GM18508 (cell line): ENCODE measurements around the gene BEAN1.

Source experiments
- ATAC-seq: cut with Tn5 transposase; IDR thresholded peaks from one replicate; pipeline ENCODE4 v1.9.1; 2021; ENCODE audit warnings: moderate number of reproducible peaks; ENCODE audit not compliant: insufficient read depth, unreplicated experiment

Gene BEAN1, protein sequence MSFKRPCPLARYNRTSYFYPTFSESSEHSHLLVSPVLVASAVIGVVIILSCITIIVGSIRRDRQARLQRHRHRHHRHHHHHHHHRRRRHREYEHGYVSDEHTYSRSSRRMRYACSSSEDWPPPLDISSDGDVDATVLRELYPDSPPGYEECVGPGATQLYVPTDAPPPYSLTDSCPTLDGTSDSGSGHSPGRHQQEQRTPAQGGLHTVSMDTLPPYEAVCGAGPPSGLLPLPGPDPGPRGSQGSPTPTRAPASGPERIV

DNA sequence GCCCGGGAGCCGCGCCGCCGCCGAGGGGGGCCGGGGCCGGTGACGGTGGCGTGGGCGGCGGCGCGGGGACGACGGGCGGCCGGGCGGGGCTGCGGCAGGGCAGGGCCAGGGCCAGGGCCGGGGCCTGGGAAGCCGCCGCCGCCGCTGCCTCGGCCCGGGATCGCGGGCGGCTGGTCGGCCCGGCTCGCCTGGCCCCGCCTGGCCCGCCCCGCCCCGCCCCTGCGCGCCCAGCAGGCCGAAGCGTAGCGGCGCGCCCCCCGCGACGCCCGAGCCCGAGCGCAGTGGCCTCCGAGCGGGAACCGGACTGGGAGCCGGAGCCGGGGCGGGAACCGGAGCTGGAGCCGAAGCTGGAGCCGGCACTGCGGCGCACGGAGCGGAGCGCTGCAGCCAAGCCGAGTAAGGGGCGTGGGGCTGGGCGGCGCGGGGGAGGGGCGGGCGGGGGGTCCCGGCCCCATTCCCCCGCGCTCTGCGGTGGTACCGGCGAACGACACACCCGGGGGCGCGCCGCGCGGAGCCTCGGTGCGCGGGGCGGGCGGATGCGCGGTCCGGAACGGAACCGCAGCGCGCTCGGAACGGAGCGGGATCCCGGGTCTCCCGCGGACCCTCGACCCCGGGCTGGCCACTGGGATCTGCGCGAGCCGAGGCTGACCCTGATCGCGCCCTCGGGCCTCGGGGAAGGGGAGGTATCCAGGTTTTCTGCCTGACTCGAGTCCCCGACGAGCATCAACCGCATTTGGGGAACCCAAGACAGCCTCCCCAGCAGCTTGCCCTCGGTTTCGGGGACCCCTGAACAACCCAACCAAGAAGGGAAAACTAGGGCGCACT is at the start of gene BEAN1:
Gene BEAN1 (plus strand): TSS at position 260 of the 825 bp plus-strand sequence. CDS start 10,382 bp downstream, outside the sequence.
- no peak for ATAC-seq

DNA sequence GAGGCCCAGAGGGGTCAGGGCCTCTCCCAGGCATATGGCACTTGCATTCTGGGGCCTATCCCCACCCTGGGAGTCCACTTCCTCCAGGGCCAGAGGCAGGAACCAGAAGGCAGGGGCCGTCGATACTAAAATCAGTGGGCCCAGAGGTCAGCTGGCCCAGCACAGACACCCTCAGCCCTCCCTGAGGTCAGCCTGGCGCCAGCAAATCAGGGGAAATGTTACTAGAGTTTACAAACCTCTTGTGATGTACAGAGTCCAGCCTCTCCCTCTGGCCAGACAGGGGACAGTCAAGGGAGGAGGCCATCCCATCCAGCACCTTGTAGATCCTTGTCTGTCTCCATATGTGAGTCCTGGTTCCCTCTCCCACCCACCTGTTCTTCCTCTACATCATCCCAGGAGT is 49.8 kb upstream of the BEAN1 start:
- no peak for ATAC-seq

DNA sequence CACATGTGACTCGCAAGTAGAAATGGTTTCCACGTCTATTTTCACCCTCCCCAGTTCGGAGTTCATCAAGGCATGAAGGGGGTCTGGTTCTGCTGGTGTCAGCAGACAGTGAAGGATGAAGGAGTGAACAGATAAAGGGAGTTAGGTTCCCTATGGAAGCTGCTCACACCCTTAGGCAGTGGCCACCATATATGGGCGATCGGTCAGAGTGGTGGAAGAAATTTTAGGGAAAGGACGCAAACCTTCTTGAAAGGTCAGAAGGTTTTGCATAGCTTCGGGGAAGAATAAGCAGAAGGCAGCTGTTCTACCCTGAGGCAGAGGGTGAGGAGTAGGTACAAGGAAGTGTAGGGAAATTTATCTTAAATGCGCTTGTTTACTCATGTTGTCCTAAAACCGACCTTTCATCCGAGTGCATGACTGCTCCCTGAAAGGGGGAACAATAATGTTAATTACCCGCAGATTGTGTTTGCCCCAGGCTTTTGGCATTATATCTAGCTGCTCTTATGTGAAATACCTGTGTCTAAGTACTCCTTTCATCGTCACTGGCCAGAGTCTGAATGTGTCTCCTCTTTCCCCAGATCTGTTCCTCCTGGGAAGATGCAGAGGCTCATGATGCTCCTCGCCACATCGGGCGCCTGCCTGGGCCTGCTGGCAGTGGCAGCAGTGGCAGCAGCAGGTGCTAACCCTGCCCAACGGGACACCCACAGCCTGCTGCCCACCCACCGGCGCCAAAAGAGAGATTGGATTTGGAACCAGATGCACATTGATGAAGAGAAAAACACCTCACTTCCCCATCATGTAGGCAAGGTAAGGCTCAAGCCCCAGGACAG is 48.1 kb upstream of the BEAN1 start:
- no peak for ATAC-seq

DNA sequence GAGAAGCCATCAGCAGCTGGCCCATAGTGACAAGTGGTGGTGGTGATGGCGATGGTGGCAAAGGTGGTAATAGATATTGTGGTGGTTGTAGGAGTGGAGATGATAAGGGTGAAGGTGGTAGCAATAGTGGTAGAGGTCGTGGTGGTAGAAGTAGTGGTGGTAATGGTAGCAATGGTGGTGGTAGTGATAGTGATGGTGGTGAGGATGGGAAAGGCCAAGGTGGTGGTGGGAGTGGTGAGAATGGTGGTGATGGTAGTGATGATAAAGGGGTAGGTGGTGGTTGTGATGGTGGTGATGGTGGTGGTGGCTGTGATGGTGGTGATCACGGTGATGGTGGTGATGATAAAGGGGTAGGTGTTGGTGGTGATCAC is 47.5 kb upstream of the BEAN1 start:
- ATAC-seq = no peak

DNA sequence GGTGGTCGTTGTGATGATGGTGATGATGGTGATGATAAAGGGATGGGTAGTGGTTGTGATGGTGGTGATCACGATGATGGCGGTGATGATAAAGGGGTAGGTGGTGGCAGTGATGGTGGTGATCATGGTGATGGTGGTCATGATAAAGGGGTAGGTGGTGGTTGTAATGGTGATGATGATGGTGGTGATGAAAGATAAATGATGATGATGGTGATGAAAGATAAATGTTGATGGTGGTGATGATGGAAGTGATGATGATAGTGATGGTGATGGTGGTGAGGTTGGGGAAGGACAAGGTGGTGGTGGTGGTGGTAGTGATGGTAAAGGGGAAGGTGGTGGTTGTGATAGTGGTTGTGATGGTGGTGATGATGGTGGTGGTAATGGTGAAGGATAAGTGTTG is 46.7 kb upstream of the BEAN1 start:
- no peak for ATAC-seq

DNA sequence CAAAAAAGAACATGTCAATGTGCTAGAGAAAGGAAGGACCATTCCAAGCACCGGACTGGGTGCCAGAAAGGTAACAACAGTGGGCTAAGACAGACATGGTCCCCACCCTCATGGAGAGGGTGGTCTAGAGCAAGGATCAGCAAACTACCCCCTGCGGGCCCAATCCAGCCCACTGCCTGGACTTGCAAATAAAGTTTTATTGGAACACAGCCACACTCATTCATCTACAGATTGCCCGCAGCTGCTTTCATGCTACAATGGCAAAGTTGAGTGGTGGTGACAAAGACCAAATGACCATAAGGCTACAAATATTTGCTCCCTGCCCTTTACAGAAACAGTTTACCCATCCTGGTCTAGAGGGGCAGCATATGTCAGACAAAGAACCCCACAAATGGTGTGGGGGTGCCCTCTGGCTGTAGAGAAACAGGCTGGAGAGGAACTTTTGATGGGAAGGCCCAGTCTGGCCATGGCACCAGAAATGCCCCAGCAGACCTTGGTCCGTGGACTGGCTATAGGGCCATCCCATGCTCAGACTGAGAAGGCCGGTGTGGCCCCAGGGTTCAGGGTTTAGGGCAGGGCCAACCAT is 45.4 kb upstream of the BEAN1 start:
- no peak for ATAC-seq

DNA sequence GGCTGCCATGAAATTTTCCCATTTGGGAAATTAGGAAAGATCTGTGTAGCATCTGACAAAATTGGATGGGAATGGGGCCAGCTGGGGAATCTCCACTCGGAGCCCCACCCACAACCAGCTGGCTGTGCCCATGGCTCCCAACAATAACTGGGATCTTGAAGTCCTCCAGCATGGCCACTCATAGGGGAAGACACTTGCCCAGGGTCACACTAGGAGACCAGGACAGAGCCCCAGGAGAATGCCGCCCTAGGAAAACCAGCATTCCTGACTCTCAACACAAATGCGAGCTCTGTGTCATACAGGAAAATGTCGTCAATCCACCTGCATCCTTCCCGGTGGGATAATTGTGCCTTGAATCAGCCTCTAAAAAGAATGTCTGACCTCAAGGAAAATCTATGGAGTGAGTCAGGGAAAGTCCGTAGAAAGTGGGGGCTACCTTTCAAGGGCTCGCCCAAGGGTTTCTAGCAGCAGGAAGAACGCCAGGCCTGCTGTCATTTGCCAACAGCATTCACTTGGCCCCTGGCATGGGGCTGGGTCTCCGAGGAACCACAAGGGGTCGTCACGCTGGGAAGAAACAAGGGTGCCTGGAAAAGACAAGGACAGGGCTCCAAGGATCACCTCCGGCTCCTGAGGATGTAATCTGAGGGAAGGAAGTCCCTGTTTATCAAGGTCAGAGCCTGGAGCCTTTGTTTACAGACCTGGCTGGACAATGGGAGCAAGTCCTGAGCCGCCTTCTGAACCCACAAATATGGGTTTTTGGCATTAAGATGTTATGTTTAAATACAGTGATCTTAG is 44.7 kb upstream of the BEAN1 start:
- no peak for ATAC-seq

DNA sequence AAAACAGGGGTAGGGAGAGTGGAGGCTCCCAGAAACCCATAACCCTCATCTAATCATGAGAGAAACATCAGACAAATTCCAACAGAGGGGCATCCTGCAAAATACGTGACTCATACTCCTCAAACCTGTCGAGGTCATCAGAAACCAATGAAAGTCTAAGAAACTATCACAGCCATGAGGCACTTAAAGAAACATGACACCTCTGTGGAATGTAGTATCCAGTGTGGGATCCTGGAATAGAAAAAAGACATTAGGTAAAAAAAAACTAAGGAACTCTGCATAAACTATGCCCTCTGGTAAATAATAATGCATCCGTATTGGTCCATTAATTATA is 44.2 kb upstream of the BEAN1 start:
- no peak for ATAC-seq

DNA sequence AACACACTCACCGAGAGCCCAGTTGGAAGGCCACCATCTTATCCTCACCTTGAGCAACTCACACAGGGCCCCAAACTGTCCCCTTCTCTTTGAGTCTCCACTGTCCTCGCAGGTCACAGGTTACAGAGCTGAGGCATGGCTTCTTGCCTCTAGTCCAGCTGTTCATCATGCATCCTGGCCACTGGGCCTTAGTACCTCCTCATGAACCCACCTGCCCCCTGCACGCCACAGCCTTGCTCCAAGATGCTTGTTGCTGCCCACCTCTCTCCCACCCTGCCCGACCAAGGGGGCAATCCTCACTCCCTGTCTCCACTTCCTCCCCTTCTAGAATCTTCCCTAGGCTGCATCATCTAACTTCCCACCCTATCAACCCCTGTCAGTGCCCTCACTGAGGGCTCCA is 43.5 kb upstream of the BEAN1 start:
- ATAC-seq = no peak

DNA sequence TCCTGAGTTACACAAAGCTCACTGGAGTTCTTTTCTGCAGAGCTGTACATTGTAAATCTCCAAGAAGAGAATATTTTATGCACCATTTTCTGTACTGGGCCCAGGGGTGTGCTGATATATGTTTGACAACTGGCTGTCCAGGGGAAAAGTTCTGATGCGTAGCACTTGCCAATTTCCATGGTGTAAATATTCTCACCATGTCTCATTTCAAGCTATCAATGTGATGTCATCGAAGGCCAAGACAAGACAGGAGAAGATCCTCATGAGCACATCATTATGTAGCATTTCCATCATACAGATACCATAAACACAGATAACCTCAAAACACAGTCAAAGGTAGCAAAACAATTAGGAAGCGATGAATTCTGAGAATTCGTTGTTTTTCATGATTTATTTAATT is 41.7 kb upstream of the BEAN1 start:
- ATAC-seq = no peak

DNA sequence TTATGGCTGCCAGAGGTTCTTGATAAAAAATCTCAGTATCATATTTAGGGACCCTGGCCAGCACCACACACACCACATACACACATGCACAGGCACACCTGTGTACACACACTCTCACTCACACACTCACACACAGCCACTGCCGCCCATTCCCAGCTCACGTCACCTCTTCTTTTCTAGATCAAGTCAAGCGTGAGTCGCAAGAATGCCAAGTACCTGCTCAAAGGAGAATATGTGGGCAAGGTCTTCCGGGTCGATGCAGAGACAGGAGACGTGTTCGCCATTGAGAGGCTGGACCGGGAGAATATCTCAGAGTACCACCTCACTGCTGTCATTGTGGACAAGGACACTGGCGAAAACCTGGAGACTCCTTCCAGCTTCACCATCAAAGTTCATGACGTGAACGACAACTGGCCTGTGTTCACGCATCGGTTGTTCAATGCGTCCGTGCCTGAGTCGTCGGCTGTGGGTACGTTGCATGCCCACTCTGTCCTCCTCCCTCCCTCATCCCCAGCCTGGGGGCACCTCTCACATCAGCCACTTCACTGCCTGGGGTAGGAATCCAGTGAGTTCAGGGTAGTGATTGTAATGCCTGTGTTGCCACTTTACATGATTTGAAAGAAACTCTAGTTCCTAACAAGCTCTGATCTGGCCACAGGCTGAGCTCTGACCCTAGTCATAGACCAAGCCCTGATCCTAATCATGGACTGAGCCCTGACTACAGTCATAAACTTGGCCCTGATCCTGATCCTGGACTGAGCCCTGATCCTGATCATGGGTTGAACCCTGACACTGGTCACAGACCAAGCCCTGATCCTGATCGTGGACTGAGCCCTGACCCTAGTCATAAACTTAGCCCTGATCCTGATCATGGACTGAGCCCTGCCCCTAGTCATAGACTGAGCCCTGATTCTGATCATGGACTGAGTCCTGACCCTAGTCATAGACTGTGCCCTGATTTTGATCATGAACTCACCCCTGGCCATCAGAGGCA is 40.2 kb upstream of the BEAN1 start:
- ATAC-seq = no peak

DNA sequence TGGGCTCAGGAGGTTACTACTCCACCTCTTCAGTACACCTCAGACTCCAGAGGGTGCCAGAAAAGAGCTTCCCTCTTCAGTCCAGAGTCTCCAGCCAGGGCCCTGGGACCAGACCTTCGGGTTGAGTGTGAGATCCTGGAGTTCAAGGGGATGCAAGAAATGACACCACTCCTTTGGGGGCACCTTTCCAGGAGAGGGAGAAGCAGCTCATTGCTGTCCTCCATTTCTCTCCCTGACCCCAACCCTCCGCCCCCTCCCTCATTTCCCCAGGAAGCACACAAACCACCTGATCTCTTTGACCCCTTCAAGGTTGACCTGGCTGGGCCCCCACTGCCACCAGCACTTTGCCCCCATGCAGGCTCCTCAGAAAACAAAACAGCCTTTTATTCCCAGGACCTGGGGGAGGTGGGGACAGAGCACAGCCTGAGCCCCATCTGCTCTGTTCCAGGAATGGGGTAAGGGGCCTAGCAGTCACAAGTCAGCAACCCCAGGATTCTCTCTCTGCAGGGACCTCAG is 39.2 kb upstream of the BEAN1 start:
- ATAC-seq = no peak

DNA sequence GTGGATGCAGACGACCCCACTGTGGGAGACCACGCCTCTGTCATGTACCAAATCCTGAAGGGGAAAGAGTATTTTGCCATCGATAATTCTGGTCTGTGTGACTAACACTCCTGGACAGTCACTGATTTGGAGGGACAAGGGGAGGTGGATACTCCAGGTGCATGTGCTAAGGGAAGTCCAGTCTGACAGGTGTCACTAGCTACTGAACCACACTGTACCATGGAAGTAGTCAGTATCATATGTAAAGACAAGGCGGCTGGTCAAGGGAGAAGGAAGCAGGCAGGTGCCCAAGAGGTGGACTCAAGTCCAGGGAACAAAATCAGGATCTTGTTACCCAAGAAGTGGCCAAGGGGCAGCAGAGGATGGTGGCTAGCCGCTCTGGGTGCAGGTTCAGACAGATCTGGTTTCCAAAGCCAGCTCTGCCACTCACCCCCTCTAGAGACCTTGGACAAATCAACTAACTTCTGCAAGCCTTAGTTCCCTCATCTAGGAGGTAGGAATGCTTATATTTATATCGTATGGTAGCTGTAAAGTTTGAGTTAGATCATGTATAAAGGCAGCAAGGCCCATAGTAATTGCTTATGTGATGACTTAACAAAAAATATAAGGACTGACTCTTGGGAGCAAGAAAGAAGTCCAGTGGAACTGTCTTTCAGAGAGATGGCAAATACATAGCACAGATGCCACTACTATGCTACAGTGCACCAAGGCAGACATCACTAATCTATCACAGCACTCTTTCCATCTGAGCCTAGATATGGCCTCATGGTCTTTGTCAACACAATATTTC is 38.5 kb upstream of the BEAN1 start:
- ATAC-seq = no peak

DNA sequence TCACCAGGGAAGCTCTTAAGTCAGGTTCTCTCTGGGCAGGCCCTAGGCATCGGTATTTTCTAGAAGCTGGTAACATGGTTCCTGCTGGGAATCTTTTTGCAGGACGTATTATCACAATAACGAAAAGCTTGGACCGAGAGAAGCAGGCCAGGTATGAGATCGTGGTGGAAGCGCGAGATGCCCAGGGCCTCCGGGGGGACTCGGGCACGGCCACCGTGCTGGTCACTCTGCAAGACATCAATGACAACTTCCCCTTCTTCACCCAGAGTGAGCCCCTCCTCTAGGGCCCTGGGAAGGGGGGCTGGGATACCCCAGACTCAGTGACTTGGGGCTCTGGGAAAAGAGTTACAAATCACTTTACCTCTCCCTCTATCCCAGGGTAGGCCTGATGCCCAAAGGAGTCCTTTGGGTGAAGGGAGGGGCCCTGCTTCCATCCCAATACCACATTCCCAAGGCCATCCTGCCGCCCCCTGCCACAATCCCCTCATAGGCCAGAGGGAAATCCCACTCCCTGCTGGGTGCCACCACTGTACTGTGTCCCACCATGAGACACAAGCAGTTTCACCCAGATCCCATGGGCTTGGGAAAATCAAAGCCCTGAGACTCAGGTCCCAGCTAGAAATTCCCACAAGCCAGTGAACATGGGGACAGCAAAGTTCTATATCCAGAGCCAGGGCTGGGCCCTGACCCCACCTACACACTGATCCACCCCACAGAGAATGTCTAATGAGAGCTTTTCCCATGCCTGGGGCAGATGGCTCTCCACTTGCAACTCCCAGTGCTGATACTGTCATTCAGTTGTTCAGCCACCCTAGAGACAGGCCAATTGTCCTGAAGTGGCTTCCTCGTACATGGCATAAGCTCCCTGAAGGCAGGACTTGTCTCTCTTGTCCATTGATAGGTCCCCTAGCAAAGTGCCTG is 37.6 kb upstream of the BEAN1 start:
- ATAC-seq = no peak

DNA sequence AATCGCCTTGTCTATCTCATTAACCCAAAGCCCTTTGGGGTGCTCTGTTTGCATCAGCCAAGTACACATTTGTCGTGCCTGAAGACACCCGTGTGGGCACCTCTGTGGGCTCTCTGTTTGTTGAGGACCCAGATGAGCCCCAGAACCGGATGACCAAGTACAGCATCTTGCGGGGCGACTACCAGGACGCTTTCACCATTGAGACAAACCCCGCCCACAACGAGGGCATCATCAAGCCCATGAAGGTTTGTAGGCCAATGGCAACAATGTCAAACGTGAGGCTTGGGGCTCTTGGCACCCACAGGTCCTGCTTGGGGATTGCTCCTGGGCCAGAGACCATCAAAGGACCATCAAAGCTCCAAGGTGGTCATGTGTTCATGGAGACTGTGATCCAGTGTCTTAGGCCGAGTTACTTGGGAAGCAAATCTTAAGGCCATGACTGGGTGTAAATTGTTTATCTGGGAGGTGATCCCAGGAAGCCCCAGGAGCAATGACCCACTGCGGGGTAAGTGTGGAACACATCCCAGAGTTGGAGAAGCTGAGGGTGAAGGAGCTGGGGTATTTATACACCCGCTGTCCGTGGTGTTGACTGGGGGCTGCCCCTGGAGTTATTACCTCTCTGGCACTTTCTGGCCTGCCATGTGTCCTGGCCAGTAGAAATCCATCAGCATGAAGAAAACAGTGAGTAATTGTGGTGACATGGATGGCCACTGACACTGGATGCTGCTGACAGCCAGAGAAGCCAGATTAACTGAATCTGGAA is 36.6 kb upstream of the BEAN1 start:
- ATAC-seq = no peak
